ENCODE measurements around the gene GRIA3.

- TF ChIP-seq ZNF24 (tag by site-specific recombination; IDR thresholded peaks at IDR 0.05) (no peak), KLF8 (tag by site-specific recombination; IDR thresholded peaks at IDR 0.05) (no peak), ZNF398 (tag by site-specific recombination; IDR thresholded peaks at IDR 0.05) (no peak), ZNF239 (tag by site-specific recombination; IDR thresholded peaks at IDR 0.05) (no peak), ZNF654 (tag by site-specific recombination; IDR thresholded peaks at IDR 0.05; ENCODE audit: low read depth) (no peak), ZNF529 (tag by site-specific recombination; IDR thresholded peaks at IDR 0.05; ENCODE audit: insufficient replicate concordance) (no peak), ZNF112 (tag by site-specific recombination; IDR thresholded peaks at IDR 0.05) (no peak), ATF2 (tag by site-specific recombination; IDR thresholded peaks at IDR 0.05; ENCODE audit: low read depth) (no peak)
- TF ChIP-seq, protein P1, sequence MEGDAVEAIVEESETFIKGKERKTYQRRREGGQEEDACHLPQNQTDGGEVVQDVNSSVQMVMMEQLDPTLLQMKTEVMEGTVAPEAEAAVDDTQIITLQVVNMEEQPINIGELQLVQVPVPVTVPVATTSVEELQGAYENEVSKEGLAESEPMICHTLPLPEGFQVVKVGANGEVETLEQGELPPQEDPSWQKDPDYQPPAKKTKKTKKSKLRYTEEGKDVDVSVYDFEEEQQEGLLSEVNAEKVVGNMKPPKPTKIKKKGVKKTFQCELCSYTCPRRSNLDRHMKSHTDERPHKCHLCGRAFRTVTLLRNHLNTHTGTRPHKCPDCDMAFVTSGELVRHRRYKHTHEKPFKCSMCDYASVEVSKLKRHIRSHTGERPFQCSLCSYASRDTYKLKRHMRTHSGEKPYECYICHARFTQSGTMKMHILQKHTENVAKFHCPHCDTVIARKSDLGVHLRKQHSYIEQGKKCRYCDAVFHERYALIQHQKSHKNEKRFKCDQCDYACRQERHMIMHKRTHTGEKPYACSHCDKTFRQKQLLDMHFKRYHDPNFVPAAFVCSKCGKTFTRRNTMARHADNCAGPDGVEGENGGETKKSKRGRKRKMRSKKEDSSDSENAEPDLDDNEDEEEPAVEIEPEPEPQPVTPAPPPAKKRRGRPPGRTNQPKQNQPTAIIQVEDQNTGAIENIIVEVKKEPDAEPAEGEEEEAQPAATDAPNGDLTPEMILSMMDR (tag by site-specific recombination; IDR thresholded peaks at IDR 0.05) = no peak
- TF ChIP-seq, protein P2, sequence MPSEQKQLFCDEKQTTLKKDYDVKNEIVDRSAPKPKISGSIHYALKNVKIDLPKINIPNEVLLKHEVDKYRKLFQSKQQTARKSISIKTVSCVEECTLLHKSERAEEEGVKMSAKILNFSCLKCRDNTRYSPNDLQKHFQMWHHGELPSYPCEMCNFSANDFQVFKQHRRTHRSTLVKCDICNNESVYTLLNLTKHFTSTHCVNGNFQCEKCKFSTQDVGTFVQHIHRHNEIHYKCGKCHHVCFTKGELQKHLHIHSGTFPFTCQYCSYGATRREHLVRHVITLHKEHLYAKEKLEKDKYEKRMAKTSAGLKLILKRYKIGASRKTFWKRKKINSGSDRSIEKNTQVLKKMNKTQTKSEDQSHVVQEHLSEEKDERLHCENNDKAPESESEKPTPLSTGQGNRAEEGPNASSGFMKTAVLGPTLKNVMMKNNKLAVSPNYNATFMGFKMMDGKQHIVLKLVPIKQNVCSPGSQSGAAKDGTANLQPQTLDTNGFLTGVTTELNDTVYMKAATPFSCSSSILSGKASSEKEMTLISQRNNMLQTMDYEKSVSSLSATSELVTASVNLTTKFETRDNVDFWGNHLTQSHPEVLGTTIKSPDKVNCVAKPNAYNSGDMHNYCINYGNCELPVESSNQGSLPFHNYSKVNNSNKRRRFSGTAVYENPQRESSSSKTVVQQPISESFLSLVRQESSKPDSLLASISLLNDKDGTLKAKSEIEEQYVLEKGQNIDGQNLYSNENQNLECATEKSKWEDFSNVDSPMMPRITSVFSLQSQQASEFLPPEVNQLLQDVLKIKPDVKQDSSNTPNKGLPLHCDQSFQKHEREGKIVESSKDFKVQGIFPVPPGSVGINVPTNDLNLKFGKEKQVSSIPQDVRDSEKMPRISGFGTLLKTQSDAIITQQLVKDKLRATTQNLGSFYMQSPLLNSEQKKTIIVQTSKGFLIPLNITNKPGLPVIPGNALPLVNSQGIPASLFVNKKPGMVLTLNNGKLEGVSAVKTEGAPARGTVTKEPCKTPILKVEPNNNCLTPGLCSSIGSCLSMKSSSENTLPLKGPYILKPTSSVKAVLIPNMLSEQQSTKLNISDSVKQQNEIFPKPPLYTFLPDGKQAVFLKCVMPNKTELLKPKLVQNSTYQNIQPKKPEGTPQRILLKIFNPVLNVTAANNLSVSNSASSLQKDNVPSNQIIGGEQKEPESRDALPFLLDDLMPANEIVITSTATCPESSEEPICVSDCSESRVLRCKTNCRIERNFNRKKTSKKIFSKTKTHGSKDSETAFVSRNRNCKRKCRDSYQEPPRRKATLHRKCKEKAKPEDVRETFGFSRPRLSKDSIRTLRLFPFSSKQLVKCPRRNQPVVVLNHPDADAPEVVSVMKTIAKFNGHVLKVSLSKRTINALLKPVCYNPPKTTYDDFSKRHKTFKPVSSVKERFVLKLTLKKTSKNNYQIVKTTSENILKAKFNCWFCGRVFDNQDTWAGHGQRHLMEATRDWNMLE (tag by site-specific recombination; conservative IDR thresholded peaks at IDR 0.05; ENCODE audit: low read depth) = no peak
- TF ChIP-seq, protein P3, sequence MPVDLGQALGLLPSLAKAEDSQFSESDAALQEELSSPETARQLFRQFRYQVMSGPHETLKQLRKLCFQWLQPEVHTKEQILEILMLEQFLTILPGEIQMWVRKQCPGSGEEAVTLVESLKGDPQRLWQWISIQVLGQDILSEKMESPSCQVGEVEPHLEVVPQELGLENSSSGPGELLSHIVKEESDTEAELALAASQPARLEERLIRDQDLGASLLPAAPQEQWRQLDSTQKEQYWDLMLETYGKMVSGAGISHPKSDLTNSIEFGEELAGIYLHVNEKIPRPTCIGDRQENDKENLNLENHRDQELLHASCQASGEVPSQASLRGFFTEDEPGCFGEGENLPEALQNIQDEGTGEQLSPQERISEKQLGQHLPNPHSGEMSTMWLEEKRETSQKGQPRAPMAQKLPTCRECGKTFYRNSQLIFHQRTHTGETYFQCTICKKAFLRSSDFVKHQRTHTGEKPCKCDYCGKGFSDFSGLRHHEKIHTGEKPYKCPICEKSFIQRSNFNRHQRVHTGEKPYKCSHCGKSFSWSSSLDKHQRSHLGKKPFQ (tag by site-specific recombination; IDR thresholded peaks at IDR 0.05) = no peak
These were observed 320.0 kb downstream of the GRIA3 start for GRCh38 chrX:123504047-123504446.
